ENCODE measurements around the gene ATP2A2.
"Not testable (repeated sequence)": the region's sequence is repeated elsewhere in the genome, so short reads cannot be mapped to it uniquely, and the experiment has no call there.

The ATP2A2 gene

DNA sequence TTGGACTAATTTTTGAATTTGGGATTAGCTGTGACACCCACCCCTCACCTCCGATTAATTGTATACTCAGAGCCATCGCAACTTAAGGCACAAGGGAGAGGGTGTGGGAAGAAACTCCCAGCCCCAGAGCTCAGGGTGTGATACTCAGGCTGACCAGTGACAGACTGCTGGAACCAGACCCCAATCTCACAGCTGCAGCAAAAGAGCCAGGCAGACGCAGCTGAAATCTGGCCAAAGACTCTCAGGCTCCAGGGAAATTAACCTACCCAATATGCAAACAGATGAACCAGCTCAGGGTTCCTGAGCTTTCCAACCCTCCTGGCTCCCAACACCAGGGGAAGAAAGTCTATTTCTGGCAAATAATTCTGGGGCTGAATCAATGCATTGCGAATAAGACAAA, 92.0 kb downstream of the ATP2A2 start:
- H3K27ac ChIP-seq (replicated peaks; ENCODE audit: low read length) = no peak overlapping the region
- no peak overlapping the region for H2BK120ac ChIP-seq (ENCODE audit: low read depth, low read length)
- no peak overlapping the region for H2BK15ac ChIP-seq (ENCODE audit: low read length)
- no peak overlapping the region for H3K4me3 ChIP-seq (ENCODE audit: low read length in 2 of 2)
- H3K9me3 ChIP-seq (replicated peaks in 1 of 2; ENCODE audit: control insufficient read depth in 2 of 2, insufficient read depth in 1 of 2, low read depth in 1 of 2, low read length in 2 of 2) = no peaks in the 10 kb centered on the region
- no peak overlapping the region for H2AK5ac ChIP-seq (ENCODE audit: low read depth, low read length)
- H3K4ac ChIP-seq (ENCODE audit: low read length) = no peak overlapping the region
- H3K9ac ChIP-seq (ENCODE audit: low read depth, low read length, poor library complexity) = no peak overlapping the region
- DNase-seq (ENCODE audit: low spot score) = no peak
- H2BK5ac ChIP-seq (ENCODE audit: low read length) = no peak overlapping the region
- no CpG with 5 or more reads among the region's 4 CpGs for WGBS, 2 donors (ENCODE audit: extremely low coverage in 2 of 2, insufficient read length in 2 of 2, insufficient replicate concordance in 1 of 2)
- H2AFZ ChIP-seq (ENCODE audit: low read length) = no peak overlapping the region
- H3K18ac ChIP-seq (ENCODE audit: low read length) = no peak overlapping the region
- no peaks in the 10 kb centered on the region for H3K79me1 ChIP-seq (ENCODE audit: low read depth, low read length)
- peaks cover 47 to 85% of the 10 kb centered on the region in 2 donors for H3K36me3 ChIP-seq (replicated peaks in 1 of 2; ENCODE audit: control insufficient read depth in 2 of 2, insufficient read depth in 2 of 2, low read length in 2 of 2)
- no peak overlapping the region for H2BK12ac ChIP-seq (ENCODE audit: low read length)
- H3K27me3 ChIP-seq (ENCODE audit: control insufficient read depth in 3 of 3, insufficient read depth in 3 of 3, low read depth in 1 of 3, low read length in 3 of 3) = no peaks in the 10 kb centered on the region
- no peak overlapping the region for H4K8ac ChIP-seq (ENCODE audit: low read depth, low read length)
- H3K4me2 ChIP-seq (ENCODE audit: insufficient read depth, low read length, poor library complexity, severe bottlenecking) = no peak overlapping the region
- no peaks in the 10 kb centered on the region for H3K4me1 ChIP-seq (ENCODE audit: control insufficient read depth in 2 of 2, insufficient read depth in 1 of 2, low read depth in 1 of 2, low read length in 2 of 2)
- no peak overlapping the region for H3K23ac ChIP-seq (ENCODE audit: low read depth, low read length, poor library complexity)
- no peak overlapping the region for H4K91ac ChIP-seq (ENCODE audit: low read depth, low read length, poor library complexity)
- H3K14ac ChIP-seq (ENCODE audit: low read length) = no peak overlapping the region

DNA sequence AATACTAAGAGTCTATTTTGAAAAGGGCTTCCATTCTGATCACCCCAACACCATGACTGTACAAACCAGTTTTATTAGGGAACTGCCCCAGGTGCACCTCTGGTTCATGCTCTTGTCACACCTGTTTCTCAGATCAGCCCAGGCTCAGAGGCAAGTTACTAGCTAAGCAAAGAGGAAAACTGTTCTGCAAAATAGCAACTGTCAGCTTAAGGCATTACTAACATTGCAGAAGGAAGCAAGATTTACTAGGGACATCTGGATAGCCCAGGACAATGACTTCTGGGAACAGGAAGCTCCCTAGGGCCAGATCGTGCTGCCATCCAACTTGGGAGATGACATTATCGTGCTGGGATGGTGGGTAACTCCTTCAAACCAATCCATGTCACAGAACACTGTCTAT, 92.4 kb downstream of the ATP2A2 start:
- no peak for DNase-seq (ENCODE audit: low spot score)
- H3K27ac ChIP-seq (replicated peaks; ENCODE audit: low read length) = no peak overlapping the region
- no peaks in the 10 kb centered on the region for H3K4me1 ChIP-seq (ENCODE audit: control insufficient read depth in 2 of 2, insufficient read depth in 1 of 2, low read depth in 1 of 2, low read length in 2 of 2)
- H2AFZ ChIP-seq (ENCODE audit: low read length) = no peak overlapping the region
- no peak overlapping the region for H3K9ac ChIP-seq (ENCODE audit: low read depth, low read length, poor library complexity)
- no peak overlapping the region for H4K8ac ChIP-seq (ENCODE audit: low read depth, low read length)
- H3K27me3 ChIP-seq (ENCODE audit: control insufficient read depth in 3 of 3, insufficient read depth in 3 of 3, low read depth in 1 of 3, low read length in 3 of 3) = no peaks in the 10 kb centered on the region
- H3K18ac ChIP-seq (ENCODE audit: low read length) = no peak overlapping the region
- no peak overlapping the region for H2BK15ac ChIP-seq (ENCODE audit: low read length)
- no peak overlapping the region for H2BK120ac ChIP-seq (ENCODE audit: low read depth, low read length)
- no peaks in the 10 kb centered on the region for H3K79me1 ChIP-seq (ENCODE audit: low read depth, low read length)
- H2AK5ac ChIP-seq (ENCODE audit: low read depth, low read length) = no peak overlapping the region
- no peak overlapping the region for H2BK12ac ChIP-seq (ENCODE audit: low read length)
- H3K4me3 ChIP-seq (ENCODE audit: low read length in 2 of 2) = no peak overlapping the region
- H3K4ac ChIP-seq (ENCODE audit: low read length) = no peak overlapping the region
- WGBS, 2 donors (ENCODE audit: extremely low coverage in 2 of 2, insufficient read length in 2 of 2, insufficient replicate concordance in 1 of 2) = no CpG with 5 or more reads among the region's 2 CpGs
- no peak overlapping the region for H4K91ac ChIP-seq (ENCODE audit: low read depth, low read length, poor library complexity)
- H3K23ac ChIP-seq (ENCODE audit: low read depth, low read length, poor library complexity) = no peak overlapping the region
- H3K4me2 ChIP-seq (ENCODE audit: insufficient read depth, low read length, poor library complexity, severe bottlenecking) = no peak overlapping the region
- H3K14ac ChIP-seq (ENCODE audit: low read length) = no peak overlapping the region
- no peak overlapping the region for H2BK5ac ChIP-seq (ENCODE audit: low read length)
- peaks cover 51 to 89% of the 10 kb centered on the region in 2 donors for H3K36me3 ChIP-seq (replicated peaks in 1 of 2; ENCODE audit: control insufficient read depth in 2 of 2, insufficient read depth in 2 of 2, low read length in 2 of 2)
- peaks cover 0 to 1% of the 10 kb centered on the region in 2 donors for H3K9me3 ChIP-seq (replicated peaks in 1 of 2; ENCODE audit: control insufficient read depth in 2 of 2, insufficient read depth in 1 of 2, low read depth in 1 of 2, low read length in 2 of 2)

- peaks cover 0 to 2% of the 10 kb centered on the region in 2 donors for H3K9me3 ChIP-seq (replicated peaks in 1 of 2; ENCODE audit: control insufficient read depth in 2 of 2, insufficient read depth in 1 of 2, low read depth in 1 of 2, low read length in 2 of 2)
- no peaks in the 10 kb centered on the region for H3K4me1 ChIP-seq (ENCODE audit: control insufficient read depth in 2 of 2, insufficient read depth in 1 of 2, low read depth in 1 of 2, low read length in 2 of 2)
- no peak overlapping the region for H4K91ac ChIP-seq (ENCODE audit: low read depth, low read length, poor library complexity)
- H2BK12ac ChIP-seq (ENCODE audit: low read length) = no peak overlapping the region
- no peaks in the 10 kb centered on the region for H3K79me1 ChIP-seq (ENCODE audit: low read depth, low read length)
- no peak for DNase-seq (ENCODE audit: low spot score)
- H2BK120ac ChIP-seq (ENCODE audit: low read depth, low read length) = no peak overlapping the region
- H3K27me3 ChIP-seq (ENCODE audit: control insufficient read depth in 3 of 3, insufficient read depth in 3 of 3, low read depth in 1 of 3, low read length in 3 of 3) = no peaks in the 10 kb centered on the region
- H2AK5ac ChIP-seq (ENCODE audit: low read depth, low read length) = no peak overlapping the region
- H2AFZ ChIP-seq (ENCODE audit: low read length) = no peak overlapping the region
- H3K14ac ChIP-seq (ENCODE audit: low read length) = no peak overlapping the region
- no peak overlapping the region for H4K8ac ChIP-seq (ENCODE audit: low read depth, low read length)
- H3K4ac ChIP-seq (ENCODE audit: low read length) = no peak overlapping the region
- H3K4me3 ChIP-seq (ENCODE audit: low read length in 2 of 2) = no peak overlapping the region
- no peak overlapping the region for H3K27ac ChIP-seq (replicated peaks; ENCODE audit: low read length)
- no CpG with 5 or more reads among the region's 13 CpGs for WGBS, 2 donors (ENCODE audit: extremely low coverage in 2 of 2, insufficient read length in 2 of 2, insufficient replicate concordance in 1 of 2)
- no peak overlapping the region for H2BK15ac ChIP-seq (ENCODE audit: low read length)
- H3K4me2 ChIP-seq (ENCODE audit: insufficient read depth, low read length, poor library complexity, severe bottlenecking) = no peak overlapping the region
- peaks cover 55 to 95% of the 10 kb centered on the region in 2 donors for H3K36me3 ChIP-seq (replicated peaks in 1 of 2; ENCODE audit: control insufficient read depth in 2 of 2, insufficient read depth in 2 of 2, low read length in 2 of 2)
- no peak overlapping the region for H3K9ac ChIP-seq (ENCODE audit: low read depth, low read length, poor library complexity)
- no peak overlapping the region for H2BK5ac ChIP-seq (ENCODE audit: low read length)
- peak overlapping the region; percentile 53 for H3K23ac ChIP-seq (ENCODE audit: low read depth, low read length, poor library complexity)
- no peak overlapping the region for H3K18ac ChIP-seq (ENCODE audit: low read length)
These were observed 93.0 kb downstream of the ATP2A2 start for GRCh38 chr12:110373962-110374611.

DNA sequence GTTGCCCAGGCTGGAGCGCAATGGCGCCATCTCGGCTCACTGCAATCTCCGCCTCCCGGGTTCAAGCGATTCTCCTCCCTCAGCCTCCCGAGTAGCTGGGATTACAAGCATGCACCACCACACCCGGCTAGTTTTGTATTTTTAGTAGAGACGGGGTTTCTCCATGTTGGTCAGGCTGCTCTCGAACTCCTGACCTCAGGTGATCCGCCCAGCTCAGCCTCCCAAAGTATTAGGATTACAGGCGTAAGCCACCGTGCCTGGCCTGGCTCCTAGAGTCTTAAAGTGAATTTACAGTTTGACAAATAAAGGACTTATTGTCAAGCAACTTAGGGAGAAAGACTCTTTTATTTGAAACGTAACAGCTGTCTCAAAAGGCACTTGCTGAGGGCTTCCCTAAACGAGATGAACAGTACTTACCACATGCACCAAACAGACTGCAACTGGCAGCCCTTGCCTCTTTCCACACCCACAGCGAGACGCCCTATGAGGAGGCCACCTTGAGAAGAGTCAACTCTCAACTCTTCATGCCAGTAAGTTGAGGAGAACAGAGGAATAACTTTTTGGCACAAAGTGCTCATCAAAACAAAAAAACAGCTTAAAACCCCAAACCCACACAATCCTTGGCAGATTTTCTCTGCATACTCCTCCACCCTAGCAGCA, 97.2 kb downstream of the ATP2A2 start:
- WGBS, 2 donors (ENCODE audit: extremely low coverage in 2 of 2, insufficient read length in 2 of 2, insufficient replicate concordance in 1 of 2) = no CpG with 5 or more reads among the region's 17 CpGs
- H2AK5ac ChIP-seq (ENCODE audit: low read depth, low read length); H3K4me2 ChIP-seq (ENCODE audit: insufficient read depth, low read length, poor library complexity, severe bottlenecking); H3K4me3 ChIP-seq (ENCODE audit: low read length in 2 of 2); H2BK12ac ChIP-seq (ENCODE audit: low read length); H2BK15ac ChIP-seq (ENCODE audit: low read length); H3K14ac ChIP-seq (ENCODE audit: low read length); DNase-seq (ENCODE audit: low spot score); H3K23ac ChIP-seq (ENCODE audit: low read depth, low read length, poor library complexity); H3K4me1 ChIP-seq (ENCODE audit: control insufficient read depth in 2 of 2, insufficient read depth in 1 of 2, low read depth in 1 of 2, low read length in 2 of 2); H3K18ac ChIP-seq (ENCODE audit: low read length); H3K4ac ChIP-seq (ENCODE audit: low read length); H2BK120ac ChIP-seq (ENCODE audit: low read depth, low read length); H2AFZ ChIP-seq (ENCODE audit: low read length); H2BK5ac ChIP-seq (ENCODE audit: low read length); H3K9me3 ChIP-seq (replicated peaks in 1 of 2; ENCODE audit: control insufficient read depth in 2 of 2, insufficient read depth in 1 of 2, low read depth in 1 of 2, low read length in 2 of 2); H4K8ac ChIP-seq (ENCODE audit: low read depth, low read length); H3K9ac ChIP-seq (ENCODE audit: low read depth, low read length, poor library complexity); H4K91ac ChIP-seq (ENCODE audit: low read depth, low read length, poor library complexity); H3K79me1 ChIP-seq (ENCODE audit: low read depth, low read length); H3K27me3 ChIP-seq (ENCODE audit: control insufficient read depth in 3 of 3, insufficient read depth in 3 of 3, low read depth in 1 of 3, low read length in 3 of 3); H3K27ac ChIP-seq (replicated peaks; ENCODE audit: low read length): not testable (repeated sequence)
- H3K36me3 ChIP-seq (replicated peaks in 1 of 2; ENCODE audit: control insufficient read depth in 2 of 2, insufficient read depth in 2 of 2, low read length in 2 of 2) = peaks cover 53 to 97% of the 10 kb centered on the region in 2 donors

Data from neuronal stem cell (in vitro differentiated cells).